T-helper 22 cell (primary cell): Measurements from ENCODE around the gene PPP1R7.
"Not testable (repeated sequence)": the region's sequence is repeated elsewhere in the genome, so short reads cannot be mapped to it uniquely, and the experiment has no call there.

Experiments
- DNase-seq: peaks from one replicate; pipeline ENCODE4 v3.0.0-alpha.2; 2020; ENCODE audit warnings: low read depth

Gene PPP1R7

DNA sequence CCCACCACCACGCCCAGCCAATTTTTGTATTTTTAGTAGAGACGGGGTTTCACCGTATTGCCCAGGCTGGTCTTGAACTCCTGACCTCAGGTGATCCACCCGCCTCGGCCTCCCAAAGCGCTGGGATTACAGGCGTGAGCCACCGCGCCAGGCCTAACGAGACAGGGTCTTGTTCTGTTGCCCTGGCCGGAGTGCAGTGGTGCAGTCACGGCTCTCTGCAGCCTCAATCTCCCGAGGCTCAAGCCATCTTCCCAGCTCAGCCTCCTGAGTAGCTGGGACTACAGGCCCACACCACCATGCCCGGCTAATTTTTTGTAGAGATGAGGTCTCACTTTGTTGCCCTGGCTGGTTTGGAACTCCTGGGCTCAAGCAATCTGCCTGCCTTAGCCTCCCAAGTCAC is 47.0 kb downstream of the PPP1R7 start:
- not testable (repeated sequence) for DNase-seq

DNA sequence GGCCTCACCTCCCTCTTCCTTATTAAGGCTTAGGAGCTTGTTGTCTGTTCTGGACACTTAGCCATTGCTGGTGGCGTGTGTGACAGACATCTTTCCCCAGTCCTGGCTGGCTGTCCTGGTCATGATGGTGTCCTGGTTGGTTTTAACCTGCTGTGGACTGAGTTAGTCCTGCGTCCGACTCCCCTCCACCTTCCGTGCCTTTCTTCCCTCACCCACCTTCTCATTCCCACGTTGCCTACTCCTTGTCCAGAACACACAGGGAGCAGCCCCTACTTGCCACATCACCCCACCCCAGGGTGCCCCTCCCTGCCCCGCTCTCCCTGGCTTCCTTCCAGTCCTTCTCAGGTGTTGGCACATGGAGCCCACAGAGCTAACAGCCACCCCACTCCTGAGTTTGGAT is 47.7 kb downstream of the PPP1R7 start:
- DNase-seq: no peak

DNA sequence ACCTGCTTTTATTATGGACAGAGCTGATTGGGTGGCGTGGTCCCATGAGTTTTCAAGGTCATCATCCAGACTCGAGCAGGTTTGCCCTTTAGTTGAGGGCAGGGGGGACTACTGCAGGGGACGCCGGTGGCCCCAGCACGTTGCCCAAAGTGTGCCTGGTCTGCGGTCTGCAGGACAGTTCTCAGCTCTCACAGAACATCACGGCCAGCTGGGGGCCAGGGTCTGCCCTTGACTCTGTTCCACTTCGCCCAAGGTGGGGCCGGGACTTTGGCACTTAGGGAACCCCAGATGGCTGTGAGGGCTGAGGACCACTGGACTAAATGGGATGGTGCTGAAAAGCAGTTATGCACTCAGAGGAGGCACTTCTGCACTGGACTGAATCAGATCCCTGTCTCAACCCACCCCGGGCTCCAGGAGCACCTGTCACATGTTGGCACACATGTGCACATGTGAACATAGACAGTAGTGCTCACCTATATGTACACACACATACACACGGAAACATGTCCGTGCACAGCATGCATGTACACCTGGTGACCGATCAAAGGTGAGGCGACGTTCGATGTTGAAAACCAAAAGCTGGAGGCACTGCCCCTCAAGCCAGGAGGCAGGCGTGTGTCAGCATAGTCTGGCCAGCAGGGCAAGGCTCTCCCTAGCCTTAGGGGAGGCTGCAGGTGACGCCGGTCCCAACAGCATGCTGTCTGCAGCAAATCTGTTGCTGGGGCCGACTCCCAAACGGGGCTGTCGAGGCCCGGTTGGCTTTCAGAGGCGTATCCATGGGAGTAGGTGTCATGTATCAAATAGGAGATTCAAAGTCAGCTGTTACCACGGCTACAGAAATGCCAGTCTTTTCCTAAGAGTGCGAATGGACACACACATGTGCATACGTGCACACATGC is 48.4 kb downstream of the PPP1R7 start:
- DNase-seq: no peak

DNA sequence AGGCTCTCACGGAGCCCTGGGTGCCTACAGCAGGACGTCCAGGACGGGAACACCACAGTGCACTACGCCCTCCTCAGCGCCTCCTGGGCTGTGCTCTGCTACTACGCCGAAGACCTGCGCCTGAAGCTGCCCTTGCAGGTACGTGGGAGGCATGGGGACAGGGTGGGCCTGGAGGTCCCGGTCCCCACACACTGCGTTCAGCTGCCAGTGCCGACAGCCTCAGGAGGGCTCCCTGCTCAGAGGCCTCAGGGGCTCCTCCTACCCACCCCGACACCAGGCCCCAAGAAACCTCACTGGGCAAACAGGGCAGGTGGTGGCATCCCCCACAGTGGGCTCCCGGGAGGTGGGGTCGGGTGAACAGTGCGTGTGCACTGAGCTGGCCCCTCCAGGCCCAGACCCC is 49.0 kb downstream of the PPP1R7 start:
- no peak for DNase-seq

DNA sequence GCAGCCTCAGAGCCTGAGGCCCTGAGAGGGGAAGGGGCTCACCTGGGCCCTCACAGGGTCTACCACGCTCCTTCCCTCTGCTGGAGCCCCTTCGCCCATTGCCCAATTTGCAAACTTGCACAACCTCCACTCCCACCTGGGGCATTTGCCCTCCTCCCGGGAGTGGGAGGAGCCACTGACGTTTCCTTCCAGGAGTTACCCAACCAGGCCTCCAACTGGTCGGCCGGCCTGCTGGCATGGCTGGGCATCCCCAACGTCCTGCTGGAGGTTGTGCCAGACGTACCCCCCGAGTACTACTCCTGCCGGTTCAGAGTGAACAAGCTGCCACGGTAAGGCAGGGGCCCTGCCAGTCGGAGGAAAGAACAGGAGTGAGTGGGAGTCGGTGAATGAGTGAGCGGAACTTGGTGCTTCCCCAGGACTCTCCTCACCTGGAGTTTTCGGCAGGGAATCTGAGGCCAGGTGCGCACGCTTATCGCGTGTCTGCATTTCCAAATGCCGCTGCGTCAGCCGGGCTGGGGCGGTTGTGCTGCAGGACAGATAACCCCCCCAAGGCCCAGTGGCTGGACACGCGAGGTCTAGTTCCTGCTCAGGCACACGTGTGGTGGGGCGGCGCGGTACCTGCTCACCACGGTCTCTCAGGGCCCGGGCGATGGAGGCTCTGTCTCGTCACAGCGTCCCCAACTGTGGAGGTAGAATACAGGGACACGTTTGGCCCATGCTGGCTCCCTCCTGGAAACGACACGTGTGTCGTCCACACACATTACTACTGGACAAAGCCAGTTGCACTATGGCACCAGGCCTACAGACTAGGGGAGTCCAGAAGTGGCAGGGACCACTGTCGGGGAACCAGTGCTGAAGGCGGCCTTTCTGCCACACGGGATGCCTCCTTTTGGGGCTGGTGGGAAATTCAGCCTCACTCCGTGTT is 49.9 kb downstream of the PPP1R7 start:
- DNase-seq: no peak

DNA sequence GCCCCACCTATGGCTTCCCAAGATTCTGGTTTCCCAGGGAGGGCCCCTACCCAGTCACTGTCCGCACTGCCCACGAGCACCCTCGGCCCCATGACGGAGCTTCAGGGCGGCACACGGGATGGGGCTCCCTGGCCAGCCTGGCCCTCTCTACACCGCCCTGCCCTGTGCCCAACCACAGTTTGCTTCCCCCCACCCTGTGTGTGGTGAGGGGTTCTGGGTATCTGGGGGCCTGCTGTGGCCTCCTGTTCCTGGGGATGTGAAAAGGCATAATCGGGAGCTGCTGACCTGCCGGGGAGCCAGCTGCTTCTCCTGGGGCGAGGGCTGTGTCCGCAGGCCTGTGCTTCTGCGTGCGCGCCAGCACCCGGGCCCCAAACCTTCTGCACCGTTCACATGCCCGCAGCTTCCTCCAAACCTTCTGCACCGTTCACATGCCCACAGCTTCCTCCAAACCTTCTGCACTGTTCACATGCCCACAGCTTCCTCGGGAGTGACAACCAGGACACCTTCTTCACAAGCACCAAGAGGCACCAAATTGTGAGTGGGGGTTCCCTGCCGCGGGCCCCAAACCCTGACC is 50.6 kb downstream of the PPP1R7 start:
- no peak for DNase-seq

DNA sequence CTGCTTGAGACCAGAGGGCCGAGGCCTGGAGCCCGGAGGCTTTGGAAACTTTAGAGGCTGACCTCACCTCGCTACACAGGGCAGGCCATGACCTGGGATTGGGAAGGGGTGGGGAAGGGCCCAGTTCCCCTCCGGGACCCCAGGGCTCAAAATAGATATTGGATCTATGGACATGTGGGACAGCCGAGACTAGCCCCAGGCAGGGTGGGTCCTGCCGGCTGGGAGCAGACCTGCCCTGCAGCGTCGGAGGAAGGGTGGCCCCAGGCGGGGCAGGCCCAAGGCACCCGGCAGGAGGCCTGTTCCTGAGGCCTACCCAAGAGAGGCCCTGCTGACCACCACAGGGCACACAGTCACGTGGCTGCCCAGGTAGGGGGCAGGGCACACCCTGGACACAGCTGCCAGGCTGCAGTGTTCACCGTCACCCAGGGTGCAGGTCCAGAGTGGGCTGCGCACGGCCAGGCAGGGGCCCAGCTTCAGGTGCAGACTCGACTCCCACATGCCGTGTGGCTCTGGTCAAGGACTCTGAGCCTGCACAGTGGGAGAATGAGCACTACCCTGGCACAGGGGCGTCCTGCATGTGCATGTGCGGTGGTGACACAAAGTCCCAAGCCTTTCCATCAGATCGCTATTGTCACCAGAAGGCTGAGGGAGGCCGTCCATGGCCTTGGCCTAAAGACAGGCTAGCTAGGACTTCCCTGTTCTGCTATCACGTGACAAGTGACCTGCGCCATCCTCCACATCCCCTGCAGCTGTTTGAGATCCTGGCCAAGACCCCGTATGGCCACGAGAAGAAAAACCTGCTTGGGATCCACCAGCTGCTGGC is 51.4 kb downstream of the PPP1R7 start:
- DNase-seq: no peak

DNA sequence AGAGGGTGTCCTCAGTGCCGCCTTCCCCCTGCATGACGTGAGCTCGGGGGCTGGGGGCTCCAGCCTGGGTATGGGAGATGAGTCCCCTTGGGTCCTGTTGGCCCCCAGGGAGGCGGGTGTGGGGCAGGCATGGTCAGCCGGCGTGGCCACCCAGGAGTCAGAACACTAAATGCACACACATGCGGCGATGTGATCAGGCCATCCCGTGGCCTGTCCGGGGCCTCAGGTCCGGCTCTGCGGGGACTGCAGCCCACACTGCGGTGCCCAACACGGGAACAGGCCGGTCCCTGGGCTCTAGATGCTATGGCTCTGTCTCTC is 52.0 kb downstream of the PPP1R7 start:
- DNase-seq: no peak

DNA sequence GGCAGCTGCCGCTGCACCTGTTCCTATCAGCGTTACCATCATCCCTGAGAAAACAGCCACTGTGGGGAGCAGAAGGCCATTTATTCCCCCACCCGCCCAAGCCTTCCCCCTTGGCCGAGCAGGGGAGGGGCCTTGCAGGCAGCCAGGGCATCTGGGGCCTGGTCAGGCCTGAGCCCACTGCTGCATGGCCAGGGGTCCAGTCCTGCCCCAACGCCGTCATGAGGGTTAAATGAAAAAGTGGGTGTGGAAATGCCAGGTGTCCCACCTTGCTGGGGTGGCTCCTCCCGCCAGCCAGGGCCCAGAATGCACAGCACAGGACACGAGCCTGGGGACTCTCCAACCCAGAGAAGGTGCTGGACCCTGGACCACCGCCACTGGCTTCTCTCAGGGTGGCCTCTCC is 52.4 kb downstream of the PPP1R7 start:
- DNase-seq: no peak

DNA sequence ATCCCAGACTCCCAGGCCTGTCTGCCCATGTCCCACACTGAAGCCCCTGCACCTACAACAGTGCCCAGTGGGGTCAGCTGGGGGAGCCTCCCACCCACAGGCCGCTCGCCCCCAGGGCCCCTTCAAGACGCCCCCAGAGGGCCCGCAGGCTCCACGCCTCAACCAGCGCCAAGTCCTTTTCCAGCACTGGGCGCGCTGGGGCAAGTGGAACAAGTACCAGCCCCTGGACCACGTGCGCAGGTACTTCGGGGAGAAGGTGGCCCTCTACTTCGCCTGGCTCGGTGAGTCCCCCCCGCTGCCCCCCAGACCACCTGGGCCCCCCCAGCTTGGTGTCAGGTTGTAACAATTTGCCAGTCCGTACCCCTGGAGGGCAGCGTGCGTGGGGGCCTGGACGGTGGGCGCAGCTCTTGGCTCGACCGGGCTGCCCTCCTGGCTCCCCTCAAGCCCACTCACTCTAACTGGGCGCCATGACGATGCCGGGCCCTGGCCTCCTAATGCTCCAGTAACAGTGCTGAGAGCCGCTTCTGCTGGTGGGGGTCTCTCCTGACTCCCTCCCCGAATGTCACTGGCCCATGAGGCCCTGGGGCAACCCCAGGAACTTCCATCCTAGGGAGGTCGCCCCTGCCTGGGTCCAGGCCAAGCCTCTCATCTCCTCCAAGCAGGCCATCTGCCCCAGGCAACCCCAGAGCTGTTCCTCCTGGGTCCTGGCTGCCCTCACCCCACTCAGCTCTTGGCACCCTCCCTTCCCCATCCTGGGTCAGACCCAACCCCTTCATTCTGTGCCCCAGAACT is 53.1 kb downstream of the PPP1R7 start:
- DNase-seq: no peak

DNA sequence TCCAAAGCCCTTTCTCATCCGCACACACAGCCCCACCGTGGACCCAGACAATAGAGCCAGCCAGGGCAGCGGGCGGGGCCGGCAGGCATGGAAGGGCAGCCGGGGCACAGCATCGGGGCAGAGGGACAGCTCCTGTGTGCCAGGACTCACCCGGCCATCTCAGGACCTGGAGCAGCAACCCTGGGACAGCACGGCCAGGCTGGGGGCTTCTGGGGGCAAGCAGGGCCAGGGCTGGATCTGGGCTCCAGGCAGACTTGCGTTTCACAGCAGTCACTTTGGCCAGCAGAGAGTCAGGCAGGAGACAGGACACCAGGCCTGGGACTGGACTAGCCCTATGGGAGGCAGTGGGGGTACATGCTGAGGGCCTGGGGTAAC is 53.7 kb downstream of the PPP1R7 start:
- no peak for DNase-seq

DNA sequence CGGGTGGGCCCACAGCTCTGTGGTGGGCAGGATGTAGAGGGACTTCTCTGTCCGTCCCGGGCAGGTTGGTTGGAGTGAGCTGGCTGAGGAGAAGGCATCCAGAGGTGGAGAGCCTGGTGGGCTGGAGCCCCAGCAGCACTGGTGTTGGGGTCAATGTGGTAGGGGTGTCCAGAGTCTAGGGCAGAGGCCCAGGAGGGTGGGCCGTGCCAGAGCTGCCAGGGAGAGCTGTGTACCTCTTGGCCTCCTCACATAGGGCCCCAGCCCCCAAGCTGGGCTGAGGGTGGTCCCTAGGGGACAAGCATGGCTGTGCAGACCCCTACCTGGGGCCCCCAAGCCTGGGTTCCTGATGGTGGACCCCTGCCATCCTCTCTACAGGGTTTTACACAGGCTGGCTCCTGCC is 54.2 kb downstream of the PPP1R7 start:
- DNase-seq: no peak

DNA sequence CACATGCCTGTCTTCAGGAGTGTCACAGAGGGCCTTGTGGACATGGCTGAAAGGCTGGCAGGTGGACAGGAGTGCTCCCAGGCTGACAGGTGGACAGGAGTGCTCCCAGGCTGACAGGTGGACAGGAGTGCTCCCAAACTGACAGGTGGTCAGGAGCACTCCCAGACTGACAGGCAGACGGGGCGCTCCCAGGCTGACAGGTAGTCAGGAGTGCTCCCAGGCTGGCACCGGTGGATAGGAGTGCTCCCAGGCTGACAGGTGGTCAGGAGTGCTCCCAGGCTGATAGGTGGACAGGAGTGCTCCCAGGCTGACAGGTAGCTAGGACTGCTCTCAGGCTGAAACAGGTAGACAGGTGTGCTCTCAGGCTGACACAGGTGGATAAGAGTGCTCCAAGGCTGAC is 54.8 kb downstream of the PPP1R7 start:
- no peak for DNase-seq

DNA sequence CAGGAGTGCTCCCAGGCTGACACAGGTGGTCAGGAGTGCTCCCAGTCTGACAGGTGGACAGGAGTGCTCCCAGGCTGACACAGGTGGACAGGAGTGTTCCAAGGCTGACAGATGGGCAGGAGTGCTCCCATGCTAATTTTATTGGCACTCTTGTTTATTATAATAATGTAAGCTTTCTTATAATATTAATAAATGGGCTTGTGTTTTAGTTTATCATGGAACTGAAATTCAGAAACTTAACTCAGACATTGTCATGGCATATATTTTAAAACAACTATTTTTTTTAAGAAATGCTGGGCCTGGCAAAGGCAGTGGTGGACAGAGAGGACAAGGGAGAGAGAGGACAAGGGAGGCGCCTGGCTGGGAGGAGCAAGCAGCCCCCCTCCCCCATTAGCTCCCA is 56.9 kb downstream of the PPP1R7 start:
- no peak for DNase-seq

DNA sequence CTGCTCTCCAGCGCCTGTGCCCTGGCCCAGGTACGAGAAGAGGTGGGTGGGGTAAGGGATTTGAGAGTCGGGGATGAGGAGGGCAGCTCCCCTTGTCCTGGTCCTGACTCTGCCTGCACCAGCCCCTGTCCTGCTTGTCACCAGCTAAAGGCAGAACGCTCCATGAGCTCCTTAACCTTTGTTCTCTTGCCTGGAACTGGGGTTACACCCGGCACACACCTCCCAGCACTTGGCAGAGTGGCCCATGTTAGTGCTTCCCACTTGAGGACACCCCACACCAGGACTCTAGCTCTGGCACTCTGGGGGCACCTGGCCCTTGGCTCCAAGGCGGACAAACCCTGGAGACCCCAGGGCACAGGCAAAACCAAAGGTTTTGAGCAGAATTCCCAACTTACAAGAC is 57.4 kb downstream of the PPP1R7 start:
- DNase-seq: no peak

DNA sequence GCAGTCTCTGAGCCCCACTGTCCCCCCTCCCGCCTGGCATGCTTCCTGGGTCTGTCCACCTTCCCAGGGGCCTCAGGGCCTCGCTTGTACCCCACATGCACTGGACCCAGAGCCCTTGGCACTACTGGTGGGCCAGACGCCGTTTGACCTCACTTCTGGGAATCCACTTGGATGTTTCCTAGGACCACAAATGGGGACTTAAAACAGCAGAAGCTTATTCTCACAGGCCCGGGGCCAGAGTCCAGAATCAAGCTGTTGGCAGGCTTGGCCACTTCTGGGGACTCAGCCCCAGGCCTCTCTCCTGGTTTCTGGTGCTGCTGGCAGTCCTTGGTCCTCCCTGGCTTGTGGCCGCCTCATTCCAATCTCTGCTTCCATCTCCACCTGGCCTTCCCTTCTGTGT is 57.8 kb downstream of the PPP1R7 start:
- DNase-seq: no peak

DNA sequence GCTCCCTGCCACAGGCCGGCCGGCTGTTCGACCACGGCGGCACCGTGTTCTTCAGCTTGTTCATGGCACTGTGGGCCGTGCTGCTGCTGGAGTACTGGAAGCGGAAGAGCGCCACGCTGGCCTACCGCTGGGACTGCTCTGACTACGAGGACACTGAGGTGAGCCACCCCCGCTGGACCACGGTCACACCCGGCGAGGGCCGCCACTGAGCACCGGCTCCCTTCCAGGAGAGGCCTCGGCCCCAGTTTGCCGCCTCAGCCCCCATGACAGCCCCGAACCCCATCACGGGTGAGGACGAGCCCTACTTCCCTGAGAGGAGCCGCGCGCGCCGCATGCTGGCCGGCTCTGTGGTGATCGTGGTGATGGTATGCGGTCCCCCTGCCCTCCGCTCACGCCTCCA is 59.0 kb downstream of the PPP1R7 start:
- DNase-seq: no peak

DNA sequence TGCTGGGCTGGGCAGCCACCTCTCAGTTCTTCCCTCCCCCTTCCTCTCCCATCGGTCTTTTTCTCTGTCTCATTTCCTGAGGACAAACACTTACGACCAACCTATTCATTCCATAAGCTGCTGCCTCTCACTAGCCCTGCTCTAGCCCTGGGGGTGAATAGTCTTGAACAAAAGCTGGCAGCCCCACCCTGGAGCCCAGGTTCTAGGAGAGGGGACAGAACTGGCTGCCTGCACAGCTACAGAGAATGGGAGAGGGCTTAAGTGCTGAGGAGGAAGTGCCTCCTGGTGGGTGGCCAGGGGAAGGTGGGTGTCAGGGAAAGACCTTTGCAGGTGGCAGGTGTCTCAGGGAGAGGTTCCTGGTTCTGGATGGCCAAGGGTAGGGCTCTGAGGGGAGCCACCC is 61.0 kb downstream of the PPP1R7 start:
- DNase-seq: no peak

DNA sequence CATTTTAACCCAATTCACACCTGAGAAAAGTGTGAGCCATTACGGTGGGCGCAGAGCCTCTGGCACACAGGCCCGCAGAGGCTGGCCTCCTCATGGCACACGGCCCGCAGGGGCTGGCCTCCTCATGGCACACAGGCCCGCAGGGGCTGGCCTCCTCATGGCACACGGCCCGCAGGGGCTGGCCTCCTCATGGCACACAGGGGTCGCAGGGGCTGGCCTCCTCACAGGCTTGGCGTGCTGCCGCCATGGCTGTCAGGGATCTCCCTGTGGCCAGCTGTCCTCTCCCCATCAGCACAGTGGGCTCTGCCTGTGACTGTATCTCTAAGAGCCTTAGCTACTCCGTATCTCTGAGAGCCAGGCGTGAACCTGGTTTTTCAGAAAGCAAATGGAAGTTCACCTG is 62.8 kb downstream of the PPP1R7 start:
- no peak for DNase-seq

DNA sequence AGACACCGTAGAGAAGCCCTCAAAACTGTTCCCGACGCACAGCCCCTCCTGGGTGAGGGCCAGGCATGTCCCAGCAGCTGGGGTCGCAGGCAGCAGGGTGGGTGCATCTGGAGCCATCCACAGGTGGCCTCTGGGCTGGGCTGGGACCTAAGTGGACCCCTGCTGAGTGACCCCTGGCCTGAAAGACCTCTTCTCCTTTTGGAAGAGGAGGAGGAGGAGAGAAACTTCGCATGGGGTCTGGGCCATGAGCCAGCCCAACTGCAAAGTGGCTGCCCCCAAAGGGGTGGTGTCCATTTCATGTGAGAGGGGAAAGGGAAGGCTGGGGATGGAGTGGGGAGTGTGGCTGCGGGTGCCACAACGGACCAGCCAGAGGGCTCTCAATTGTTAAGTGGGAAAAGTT is 63.3 kb downstream of the PPP1R7 start:
- DNase-seq: no peak

DNA sequence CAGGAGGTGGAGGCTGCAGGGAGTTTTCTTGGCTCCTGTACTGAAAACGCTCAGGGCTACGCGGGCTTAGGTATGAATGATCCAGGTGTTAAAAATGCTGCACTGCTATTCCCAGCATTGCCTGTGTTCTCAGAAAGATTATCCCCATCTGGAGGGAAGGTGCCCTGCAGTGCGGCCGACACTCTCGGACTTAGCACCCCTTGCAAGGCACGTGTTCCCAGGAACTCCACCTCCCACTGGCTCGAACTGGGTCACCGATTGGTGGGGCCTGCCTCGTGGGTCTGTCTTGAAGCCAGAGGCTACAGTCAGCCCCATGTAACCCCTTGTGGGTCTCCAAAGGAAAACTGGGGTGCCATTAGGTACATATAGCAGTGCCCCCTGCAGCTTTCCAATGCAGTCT is 63.9 kb downstream of the PPP1R7 start:
- DNase-seq: no peak
